AML-193 (cell line): ENCODE data around the gene SH3BP4.

Experiments used
- DNase-seq, 2 experiments: peaks; one replicate each; lab custom pipeline; 2025; lab: John Stamatoyannopoulos, UW

Gene SH3BP4

GRCh38 chr2:235063471-235063961, 111.7 kb downstream of the SH3BP4 start:
- no peak for DNase-seq

GRCh38 chr2:235064976-235065375, 113.2 kb downstream of the SH3BP4 start:
- DNase-seq = no peak

GRCh38 chr2:235066490-235066889, 114.7 kb downstream of the SH3BP4 start:
- no peak for DNase-seq

GRCh38 chr2:235066895-235067294, 115.1 kb downstream of the SH3BP4 start:
- no peak for DNase-seq

- DNase-seq = no peak
Measured at GRCh38 chr2:235068701-235069100, 116.9 kb downstream of the SH3BP4 start.

- DNase-seq = no peak
Measured at GRCh38 chr2:235070063-235070706, 118.4 kb downstream of the SH3BP4 start.

GRCh38 chr2:235073868-235074413, 122.1 kb downstream of the SH3BP4 start:
- no peak for DNase-seq

- no peak for DNase-seq
Measured at GRCh38 chr2:235077046-235077445, 125.2 kb downstream of the SH3BP4 start.

- no peak for DNase-seq
Measured at GRCh38 chr2:235078182-235078581, 126.4 kb downstream of the SH3BP4 start.

GRCh38 chr2:235078914-235079472, 127.2 kb downstream of the SH3BP4 start:
- DNase-seq = no peak

- no peak for DNase-seq
Measured at GRCh38 chr2:235080101-235080500, 128.3 kb downstream of the SH3BP4 start.

GRCh38 chr2:235082578-235083338, 130.9 kb downstream of the SH3BP4 start:
- no peak for DNase-seq

- DNase-seq = no peak
Measured at GRCh38 chr2:235083822-235084221, 132.0 kb downstream of the SH3BP4 start.

GRCh38 chr2:235084424-235084823, 132.6 kb downstream of the SH3BP4 start:
- DNase-seq = no peak

GRCh38 chr2:235085476-235085875, 133.7 kb downstream of the SH3BP4 start:
- no peak for DNase-seq

GRCh38 chr2:235086481-235087184, 134.8 kb downstream of the SH3BP4 start:
- DNase-seq = no peak

GRCh38 chr2:235087832-235088495, 136.1 kb downstream of the SH3BP4 start:
- DNase-seq = no peak

- no peak for DNase-seq
Measured at GRCh38 chr2:235088496-235088921, 136.7 kb downstream of the SH3BP4 start.

- DNase-seq = no peak
Measured at GRCh38 chr2:235091421-235091820, 139.6 kb downstream of the SH3BP4 start.

GRCh38 chr2:235091983-235092382, 140.2 kb downstream of the SH3BP4 start:
- DNase-seq = no peak

- DNase-seq = no peak
Measured at GRCh38 chr2:235092433-235093223, 140.8 kb downstream of the SH3BP4 start.
